H1 (cell line): ENCODE data around the gene SLC24A3. TPM values are rescaled to one million over a fixed set of nuclear protein-coding genes. Genes with fewer than 3 reads are reported as not detected.

Experiments used
- RNF2 ChIP-seq: fragments of 200-900, 300-1000 bp; sonication (generic); IDR thresholded peaks from 2 replicates; pipeline ENCODE4 v1.7.1; 2016; ENCODE audit warnings: borderline replicate concordance, low read depth, mild to moderate bottlenecking, antibody characterized with exemption, low read length; ENCODE audit not compliant: poor library complexity, severe bottlenecking; ENCODE audit errors: missing control alignments
- polyA plus RNA-seq, 7 experiments: library from polyadenylated mRNA; depleted of rRNA in 3 of 7; stranded (reverse) in 5 of 7; unstranded in 2 of 7; fragments of >200 nt in 5 of 7; fragments of 200-250 nt in 2 of 7; gene quantifications; 1 replicate in 5 of 7; 2 replicates in 1 of 7; 4 replicates in 1 of 7; pipeline versions ENCODE4 v1.2.1 to v1.2.3, GENCODE V29; 2011 to 2013; ENCODE audit warnings: missing spikeins in 2 of 7, mixed read lengths in 2 of 7
- total RNA-seq: library from RNA; stranded (reverse); fragmentation: NEBNext Ultra II Directional; extraction: Animal tissue kit (Norgen Biotek cat#: 25700); gene quantifications from 2 replicates; pipeline ENCODE4 v1.2.1, GENCODE V29; 2021

The SLC24A3 gene
- total and polyA plus RNA-seq, 2 of the 8 experiments (the other 6 are each of a cell fraction or from before 2014, with no cell fraction given), result 4.5 to 6.3 TPM

DNA sequence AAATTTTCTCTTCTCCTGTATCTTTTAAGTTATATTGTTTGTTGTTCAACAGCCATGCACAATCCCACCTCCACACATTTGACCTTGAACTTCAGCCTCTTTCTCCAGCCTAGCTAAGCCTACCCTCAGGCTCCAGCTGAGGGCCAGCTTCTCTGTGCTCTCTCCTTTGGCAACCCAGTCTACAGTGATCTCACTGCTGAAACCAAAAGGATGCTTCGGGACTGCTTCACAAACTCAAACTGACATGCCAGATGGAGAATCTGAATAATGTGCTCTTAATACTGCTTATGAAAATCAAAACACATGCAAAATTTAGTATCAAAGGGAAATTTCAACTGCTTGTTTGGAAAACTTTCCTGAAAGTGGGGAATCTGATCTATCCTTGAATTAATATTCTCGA, 529.5 kb downstream of the SLC24A3 start (continued):
- TF ChIP-seq RNF2, result no peak
